HG03064 (cell line): ENCODE data around the gene NOTO.
"Not testable (repeated sequence)": the region's sequence is repeated elsewhere in the genome, so short reads cannot be mapped to it uniquely, and the experiment has no call there.

Source experiments
- ATAC-seq: cut with Tn5 transposase; IDR thresholded peaks from one replicate; pipeline ENCODE4 v1.9.1; 2021; ENCODE audit warnings: low read depth; ENCODE audit not compliant: unreplicated experiment

The NOTO gene, protein sequence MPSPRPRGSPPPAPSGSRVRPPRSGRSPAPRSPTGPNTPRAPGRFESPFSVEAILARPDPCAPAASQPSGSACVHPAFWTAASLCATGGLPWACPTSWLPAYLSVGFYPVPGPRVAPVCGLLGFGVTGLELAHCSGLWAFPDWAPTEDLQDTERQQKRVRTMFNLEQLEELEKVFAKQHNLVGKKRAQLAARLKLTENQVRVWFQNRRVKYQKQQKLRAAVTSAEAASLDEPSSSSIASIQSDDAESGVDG

DNA sequence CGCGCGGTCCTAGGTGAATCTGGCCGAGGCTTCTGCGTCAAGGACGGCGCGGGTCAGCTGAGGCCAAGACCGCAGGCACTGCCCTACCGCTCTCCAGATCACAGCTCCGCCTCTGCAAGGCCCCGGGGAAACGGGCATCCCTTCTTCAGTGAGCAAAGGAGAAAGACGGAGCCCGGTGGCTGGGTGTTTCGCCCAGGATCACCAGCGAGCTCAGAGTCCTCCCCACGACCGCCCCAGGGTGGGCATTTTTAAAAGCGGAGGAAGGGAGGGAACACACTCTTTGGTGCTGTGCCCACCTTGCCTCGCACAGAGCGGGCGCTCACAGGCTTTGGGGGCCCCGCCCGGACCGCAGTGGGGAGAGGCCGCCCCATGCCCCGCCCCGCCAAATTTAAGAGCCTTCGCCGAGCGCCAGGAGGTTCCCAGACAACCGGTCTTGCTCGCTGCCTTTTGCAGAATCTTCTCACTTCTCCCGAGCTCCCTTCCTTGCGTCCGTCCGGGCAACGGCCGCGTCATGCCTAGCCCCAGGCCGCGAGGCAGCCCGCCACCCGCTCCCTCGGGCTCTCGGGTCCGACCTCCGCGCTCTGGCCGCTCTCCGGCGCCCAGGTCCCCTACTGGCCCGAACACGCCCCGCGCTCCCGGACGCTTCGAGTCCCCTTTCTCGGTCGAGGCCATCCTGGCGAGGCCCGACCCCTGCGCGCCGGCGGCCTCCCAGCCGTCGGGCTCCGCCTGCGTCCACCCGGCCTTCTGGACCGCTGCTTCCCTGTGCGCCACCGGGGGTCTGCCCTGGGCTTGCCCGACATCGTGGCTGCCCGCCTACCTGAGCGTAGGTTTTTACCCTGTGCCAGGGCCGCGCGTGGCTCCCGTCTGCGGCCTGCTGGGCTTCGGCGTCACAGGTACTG lies at the start of gene NOTO:
Gene NOTO, plus strand, starts transcription at position 419 of the 899 bp plus-strand sequence. Its CDS starts 93 bp downstream, at position 512.
- ATAC-seq, result no peak

DNA sequence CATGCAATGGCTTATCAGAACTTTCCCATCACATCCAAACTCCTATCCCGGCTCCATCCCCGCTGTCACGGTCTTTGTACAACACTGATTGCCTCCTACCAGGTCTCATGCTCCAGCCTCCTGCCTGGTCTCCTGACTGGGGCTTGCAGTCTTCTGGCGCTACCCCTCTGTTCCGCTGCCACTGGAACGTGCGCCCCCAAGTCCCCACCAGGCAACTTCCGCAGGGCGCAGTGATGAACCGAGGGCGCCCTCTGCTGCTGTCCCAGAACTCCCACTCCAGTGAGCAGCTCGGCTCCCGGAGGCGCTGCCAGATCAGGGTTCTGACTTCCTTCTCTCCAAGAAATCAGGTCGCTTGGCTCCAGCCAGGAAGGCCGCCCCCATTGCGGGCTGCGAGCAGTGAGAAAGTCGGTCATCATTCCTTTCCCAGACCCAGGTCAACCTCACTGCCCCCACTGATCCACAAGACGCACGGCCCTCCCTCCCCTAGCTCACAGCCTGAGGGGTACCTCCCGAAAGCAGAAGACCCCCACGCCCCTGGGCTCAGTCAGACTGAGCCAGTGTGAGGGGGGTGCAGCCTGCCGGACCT lies 45.7 kb upstream of the NOTO start:
- no peak for ATAC-seq

DNA sequence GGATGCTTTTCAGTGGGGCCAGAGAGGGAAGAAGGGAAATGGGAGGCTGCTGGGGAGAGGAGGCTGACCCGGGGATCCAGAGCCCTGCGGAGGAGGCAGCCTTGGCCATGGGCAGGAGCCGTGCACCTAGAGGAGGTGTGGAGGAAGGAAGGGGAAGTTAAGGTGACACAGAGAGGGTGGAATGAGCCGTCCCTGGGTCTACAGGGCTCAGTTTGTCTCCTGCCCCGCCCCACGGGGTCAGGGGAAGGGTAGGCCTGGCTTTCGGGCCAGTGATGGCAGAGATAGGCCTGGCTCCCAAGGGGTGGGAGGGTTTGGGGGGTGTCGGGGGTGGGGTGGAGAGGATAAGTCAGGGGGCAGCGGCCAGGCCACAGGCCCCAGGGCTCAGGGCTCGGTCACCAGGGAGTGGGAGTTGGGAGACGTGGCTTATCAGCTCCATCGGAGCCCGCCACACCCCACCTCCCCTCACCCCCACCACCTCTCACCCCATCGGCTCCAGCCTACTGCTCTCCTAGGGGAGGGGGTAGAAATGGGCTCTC lies 39.5 kb upstream of the NOTO start:
- ATAC-seq, result no peak

DNA sequence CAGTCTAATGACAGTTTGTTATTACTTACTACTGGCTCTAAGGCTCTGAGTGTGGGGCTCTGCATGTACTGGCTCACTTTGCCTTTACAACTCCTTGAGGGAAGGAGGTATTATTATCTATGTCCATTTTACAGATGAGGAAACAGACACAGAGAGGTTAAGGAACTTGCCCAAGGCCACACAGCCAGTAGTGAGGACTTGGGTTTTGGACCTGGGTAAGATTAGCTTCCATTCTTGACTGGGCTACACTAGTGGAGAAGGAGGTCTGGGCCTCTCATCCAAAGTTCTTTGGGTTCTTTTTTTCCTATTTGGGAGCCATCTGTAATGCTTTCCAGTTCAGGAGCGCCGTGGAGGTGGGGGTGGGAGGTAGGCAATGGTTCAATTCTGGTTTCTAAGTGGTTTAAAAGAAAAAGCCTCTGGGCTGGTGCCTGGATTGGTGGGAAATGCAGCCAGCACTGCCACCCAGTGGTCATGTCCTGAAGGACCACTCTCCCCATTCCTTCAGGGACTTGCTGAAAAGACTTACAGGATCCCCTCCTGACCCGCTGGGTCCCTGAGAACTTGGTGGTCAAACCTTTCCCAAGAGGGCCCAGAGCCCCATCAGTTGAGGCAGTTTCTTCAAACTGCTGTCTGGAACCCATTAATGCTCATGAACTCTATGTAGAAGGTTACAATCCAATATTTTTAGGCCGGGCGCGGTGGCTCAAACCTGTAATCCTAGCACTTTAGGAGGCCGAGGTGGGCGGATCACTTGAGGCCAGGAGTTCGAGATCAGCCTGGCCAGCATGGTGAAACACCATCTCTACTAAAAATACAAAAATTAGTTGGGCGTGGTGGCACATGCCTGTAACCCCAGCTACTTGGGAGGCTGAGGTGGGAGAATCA lies 38.6 kb upstream of the NOTO start:
- ATAC-seq, result no peak

DNA sequence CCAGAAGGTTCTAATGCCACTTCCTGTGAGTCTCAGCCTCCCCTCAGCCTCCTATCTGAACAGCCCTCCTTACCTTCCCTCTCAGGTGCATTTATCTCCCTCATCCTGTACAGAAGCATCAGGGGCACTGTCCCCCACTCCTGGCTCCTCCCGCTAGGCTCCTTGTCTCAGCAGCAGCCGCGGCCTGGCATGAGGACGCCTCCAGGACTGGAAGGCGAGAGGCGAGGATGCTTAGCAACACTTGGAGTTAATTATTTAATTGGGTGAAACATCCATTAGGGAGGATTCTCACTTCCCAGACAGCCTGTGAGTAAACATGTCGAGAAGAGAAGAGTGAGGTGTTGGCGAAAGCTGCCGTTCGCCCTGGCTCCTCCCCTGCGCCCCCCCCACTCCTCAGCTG lies 36.4 kb upstream of the NOTO start:
- ATAC-seq, result not testable (repeated sequence)

DNA sequence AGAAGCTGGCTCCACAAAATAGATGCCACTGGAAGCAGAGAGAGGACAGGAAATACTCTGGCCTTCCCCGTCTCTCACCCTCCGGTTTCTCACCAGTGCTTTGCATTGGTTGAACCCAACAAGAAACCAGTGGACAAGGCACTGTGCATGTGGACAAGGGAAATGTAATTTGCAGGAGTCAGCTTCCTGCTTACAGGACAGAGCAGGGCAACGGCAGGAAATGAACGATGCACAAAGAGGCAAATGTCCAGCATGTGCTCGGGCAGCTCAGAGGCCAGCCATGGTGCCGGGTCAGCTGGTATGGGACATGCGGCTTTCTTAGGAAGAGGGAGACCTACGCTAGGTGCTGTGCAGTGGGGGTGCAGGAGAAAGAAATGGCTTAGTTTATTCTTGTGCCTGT lies 35.6 kb upstream of the NOTO start:
- not testable (repeated sequence) for ATAC-seq

DNA sequence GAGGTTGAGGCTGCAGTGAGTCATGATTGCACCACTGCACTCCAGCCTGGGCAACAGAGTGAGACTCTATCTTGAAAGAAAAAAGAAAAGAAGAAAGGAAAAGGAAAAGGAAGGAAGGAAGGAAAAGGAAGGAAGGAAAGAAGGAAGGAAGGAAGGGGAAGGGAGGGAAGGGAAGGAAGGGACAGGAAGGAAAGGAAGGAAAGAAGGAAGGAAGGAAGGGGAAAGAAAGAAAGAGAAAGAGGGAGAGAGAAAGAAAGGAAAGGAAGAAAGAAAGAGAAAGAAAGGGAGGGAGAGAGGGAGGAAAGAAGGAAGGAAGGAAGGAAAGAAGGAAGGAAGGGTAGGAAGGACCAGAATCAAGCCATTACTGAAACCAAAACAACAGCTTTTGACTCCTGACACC lies 34.0 kb upstream of the NOTO start:
- not testable (repeated sequence) for ATAC-seq

DNA sequence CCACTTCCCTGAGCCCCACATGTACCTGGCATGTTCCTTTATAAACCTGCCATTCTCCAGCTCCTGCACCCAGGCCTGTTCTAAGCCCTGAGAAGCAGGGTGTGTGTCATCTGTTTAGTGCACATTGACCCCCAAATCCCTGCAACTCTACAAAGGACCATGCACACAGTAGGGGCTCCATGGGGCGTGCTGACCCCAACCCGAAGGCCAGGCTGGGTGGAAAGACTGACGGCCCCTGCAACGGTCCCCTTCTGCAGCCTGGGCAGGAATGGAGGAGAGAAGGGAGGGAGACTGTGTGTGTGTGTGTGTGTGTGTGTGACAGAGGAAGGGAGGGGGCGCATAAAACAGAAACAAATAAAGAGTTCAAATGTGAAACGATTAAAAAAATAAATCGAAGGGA lies 32.0 kb upstream of the NOTO start:
- ATAC-seq, result not testable (repeated sequence)

DNA sequence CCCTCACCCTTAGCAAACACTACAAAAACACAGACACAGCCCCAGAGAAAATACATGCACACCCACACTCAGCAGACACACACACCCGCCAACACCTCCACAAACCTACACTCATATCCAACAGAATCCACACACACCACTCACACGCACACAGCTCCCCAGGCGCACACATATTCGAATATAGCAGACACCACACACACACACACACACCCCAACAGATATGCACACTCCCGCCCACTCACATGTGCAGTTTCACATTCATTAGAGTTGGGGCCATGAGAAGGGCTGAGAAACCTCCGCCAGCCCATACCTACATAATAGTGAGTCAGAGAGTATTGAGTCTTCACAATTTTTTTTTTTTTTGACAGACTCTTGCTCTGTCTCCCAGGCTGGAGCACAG lies 29.4 kb upstream of the NOTO start:
- ATAC-seq, result no peak

DNA sequence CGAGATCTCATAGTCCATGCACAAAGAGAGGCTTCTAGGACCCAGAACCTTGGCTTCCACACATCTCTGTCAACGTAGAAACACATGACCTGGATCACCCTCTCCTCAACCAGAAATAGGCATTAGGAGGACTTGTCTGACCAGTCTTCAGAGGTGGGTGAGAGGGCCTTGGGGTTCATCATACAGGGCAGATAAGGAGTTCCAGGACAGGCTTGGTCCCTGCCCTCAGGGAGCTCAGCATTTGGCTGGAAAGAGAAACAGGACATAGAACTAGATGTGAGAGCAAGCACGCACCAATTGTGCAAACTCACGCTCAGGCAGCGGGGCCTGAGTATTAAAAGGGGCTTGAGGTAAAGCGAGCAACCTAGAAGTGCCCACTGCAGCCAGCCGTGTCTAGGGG lies 28.6 kb upstream of the NOTO start:
- no peak for ATAC-seq

DNA sequence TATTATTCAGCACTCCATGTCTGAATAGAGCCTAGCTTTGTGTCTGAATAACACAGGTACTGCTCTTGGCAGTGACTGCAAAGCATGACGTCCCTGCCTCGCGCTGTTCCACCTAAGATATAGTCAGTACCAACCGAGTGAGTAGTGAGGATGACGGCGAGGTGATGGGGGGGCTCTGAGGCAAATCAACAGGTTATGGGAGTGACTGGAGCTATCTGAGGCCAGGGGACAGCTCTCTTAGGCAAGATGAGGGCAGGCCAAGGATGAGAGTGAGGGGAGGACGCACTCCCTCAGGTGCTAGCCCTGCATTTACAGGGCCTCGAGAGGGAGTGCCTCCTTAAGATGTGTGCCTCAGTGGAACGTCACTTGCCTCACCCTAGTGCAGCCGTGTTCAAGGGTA lies 28.1 kb upstream of the NOTO start:
- ATAC-seq, result no peak

DNA sequence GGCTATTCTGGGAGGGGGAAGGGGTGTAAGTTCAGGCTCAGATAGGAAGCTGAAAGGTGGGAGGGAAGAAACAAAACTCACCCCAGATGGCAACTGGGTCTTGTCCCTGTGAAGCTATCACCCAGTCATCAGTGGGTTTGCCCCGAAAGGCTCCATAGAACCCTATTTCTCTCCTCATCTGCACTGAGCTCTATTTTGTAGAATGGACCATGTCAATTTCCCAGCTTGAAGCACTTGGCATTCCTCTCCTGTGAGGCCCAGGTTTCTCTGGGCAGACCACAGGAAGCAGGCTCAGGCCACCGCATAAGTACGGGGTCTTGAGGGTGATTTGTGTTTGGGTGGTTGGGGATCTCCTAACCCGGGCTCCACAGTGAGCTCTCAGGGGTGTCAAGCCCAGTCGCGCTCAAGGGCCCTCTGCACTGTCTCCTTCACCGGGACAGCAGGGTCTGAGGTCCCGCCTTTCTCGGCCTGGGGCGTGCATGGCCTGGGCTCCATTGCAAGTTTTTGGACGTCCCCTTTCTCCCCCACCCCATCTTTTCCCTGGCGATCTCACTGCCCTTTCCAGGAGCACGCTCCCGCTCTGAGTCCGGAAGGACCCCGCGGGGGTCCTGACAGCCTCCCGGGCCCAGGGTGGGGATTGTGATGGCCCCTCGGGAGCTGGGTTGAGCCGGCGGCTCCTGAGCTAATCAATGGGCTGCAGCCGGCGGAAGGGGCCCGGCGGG lies 27.3 kb upstream of the NOTO start:
- no peak for ATAC-seq

DNA sequence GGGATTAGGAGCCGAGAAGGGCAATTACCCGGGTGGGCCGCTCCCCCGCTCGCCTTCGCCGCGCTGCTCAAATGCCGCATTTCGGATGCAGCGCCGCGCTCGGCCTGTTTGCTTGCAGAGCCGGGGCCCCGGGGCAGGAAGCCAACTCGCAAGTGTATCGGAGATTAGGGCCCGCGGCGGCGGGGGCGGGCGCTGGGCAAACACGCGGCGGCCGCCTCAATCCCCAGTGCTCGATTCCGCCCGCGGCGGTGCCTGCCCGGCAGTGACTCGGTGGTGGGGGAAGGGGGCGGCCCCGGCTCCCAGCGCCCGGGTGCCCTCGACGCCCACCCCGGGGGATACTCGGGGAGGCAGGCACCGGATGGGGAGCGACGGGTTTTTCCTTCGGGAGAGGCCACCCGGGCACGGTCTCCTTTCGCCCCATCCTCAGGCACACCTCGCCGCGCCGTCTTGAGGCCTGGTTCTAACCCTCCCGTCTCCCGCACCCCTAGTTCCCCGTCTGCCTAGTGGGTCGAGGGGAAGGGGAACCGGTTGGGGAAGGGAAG lies 26.6 kb upstream of the NOTO start:
- no peak for ATAC-seq

DNA sequence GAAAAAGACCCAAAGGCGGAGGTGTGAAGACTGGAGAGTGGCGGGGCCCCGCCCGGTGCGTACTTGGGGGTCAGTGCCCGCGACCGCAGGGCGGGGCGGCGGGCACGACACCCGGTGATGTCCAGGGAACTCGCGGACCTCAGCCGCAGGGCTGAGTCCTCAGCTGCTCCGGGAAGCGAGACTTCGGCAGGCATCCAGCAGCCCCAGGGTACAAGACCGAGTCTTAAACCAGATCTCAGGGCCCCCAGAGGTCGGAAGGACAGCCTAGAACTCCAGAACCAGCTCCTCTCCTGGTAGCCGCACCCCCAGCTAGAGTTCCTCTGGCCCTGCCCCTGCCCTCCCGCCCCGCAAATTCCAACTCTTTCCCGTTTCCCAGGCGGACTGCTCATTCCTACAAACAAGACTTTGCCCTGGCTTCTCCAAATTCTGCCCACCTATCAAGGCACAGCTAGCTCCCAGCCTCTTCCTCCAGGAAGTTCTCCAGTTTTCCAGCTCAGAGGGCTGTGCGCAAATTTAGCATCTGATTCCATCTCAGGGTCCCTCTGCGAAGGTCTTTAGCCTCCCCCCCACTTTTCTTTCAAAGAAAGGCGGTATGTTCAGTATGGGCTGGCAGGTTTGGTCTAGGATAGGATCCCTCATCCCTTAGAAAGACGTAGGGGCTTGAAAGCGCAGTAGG lies 26.0 kb upstream of the NOTO start:
- no peak for ATAC-seq

DNA sequence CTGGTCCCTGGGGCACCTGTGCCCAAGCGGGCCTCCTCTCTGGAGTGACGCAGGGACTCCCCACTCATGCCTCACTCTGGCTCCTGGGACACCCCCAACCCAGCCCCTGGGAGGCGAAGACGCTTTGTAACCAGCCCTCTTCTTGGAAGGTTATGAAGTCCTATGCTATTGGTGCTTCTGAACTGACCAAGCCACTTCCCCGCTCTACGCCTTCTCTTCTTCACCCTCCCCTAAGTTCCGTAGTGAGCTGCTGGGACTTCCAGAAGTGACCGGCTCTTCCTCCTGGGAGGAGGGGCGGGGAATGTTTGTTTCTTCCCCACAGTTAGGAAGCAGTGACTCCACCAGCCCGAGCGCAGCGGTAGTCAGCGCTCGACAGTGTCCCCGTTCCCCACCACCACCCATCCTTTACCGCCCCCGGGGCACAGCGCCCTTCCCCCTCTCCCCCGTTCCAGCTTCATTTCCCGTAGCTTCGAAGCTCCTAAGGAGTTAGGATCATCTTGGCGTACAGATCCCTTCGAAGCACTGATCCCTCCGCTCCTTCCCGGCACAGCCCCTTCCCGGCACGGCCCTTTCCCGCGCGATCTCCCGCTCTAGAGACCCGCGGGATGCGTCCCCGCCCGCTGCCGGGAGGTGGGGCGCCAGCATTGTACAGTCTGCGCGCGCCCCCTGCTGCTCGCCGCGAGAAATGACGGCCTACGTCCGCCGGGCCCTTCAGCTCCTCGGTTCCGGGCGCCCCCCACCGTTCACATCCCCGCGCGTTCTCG lies 25.3 kb upstream of the NOTO start:
- ATAC-seq, result peak; percentile 86

DNA sequence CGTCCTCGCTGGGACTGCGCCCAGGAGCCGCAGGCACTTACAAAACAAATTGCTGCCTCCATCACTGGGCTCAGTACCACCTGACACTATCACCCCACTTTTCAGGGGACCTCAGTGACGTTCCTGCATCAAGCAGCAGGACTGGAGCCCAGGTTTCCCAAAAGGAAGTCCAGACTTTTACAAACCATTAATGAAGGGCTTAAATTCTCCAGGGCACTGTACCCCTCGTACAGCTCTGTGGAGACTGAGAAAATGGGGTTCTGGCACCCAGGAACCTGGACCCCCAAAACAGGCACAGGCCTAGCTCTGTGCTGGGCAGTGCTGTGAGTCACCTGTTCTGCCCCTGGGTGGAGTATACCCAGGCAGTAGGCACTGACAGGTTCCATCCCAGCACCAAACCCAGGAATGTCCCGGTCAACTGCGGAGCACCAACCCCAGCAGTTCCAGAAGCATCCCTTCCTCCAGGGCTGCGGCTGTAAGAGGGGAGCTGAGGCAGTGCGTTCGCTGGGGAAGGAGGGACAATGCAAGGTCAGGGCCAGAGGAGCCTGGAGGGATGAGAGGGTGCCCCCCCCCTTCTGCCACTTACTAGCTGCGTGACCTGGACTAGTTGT lies 24.6 kb upstream of the NOTO start:
- no peak for ATAC-seq

DNA sequence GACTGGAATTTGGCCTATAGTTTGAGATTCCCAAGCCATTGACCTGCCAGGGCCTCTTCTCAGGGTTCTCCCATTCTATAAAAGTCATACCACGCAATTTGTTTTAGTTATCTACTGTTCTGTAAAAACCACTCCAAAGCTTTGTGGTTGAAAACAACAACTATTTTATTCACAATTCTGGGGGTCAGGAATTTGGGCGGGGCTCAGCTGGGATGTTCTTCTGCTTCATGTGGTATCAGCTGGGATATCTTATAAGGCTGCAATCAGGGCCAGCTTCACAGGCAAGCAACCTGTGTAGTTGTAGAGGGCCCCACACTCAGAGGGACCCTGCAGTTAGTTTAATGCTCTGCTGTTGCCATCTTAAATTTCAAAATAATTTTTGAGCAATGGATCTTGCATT lies 16.4 kb upstream of the NOTO start:
- ATAC-seq, result no peak

DNA sequence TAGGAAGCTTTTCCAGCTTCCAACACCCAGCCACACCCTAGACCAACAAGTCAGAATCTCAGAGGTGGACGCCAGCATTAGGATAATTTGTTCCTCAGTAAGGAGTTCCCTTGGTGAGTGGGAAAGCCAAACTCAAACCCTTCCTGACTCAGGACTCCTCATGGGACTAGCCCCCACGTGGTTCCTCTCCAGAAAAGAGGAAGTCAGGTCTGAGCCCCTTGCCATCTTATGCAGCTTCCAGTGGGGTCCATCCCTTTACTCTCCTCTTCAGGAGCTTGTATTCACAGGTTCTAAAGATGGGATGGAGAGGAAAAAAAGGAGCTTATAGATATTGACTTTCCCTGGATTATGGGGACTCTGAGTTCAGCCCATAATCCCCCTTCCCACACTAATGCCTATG lies 14.8 kb upstream of the NOTO start:
- no peak for ATAC-seq
